Measurements from ENCODE around the gene LRFN2. TPM values are rescaled to one million over a fixed set of nuclear protein-coding genes. Genes with fewer than 3 reads are reported as not detected.

The LRFN2 gene
- total RNA-seq, 2 experiments from 2014 or later = not detected

DNA sequence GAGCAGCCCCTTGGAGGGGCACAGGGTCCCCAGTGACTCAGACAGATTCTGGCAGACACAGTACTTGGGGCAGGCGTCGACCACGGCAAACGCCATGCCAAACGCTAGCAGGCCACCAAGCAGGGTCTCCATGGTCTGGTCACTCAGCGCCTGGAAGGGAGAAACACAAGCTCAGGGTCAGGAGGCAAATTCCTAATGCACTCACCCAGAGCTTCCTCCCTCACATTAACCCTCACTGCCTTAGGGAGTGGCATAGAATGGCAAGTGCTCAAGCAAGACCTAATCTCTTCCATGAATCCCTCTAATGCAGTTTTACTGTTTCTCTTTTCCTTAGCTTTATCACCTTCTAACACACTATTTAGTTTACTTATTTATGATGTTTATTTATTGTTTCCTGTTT lies 154.2 kb downstream of the LRFN2 start:
- ChIA-PET POLR2A (no interaction called here), CTCF (no interaction called here)
- Mint-ChIP-seq H3K27me3 (peaks cover 5% of the 10 kb centered on the region), H3K4me3 (no peak overlapping the region), H3K27ac (no peak overlapping the region), H3K9me3 (no peaks in the 10 kb centered on the region), H3K36me3 (no peaks in the 10 kb centered on the region), H3K4me1 (ENCODE audit: low read depth) (no peaks in the 10 kb centered on the region)
- intact Hi-C loops (cut with micrococcal nuclease) = no loop called here
- DNase-seq = no peak

DNA sequence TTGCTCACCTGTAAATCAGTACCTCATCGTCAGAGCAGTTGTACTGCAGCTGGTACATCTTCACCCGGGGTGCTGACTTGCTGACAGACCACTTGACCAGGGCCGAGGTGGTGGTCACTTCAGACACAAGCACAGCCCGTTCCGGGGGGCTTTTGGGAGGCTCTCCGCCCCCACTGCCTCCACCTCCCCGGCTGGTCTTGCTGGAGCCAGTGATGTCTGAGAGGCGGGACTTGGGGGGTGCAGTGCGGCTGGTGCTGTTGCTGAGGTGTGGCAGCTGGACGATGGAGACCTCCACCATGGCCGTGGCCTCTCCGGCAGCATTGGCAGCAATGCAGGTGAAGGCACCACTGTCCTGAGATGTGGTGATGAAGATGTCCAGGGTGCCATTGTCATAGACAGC lies 155.5 kb downstream of the LRFN2 start:
- DNase-seq = no peak
- Mint-ChIP-seq H3K27me3 (peaks cover 1% of the 10 kb centered on the region), H3K4me3 (no peak overlapping the region), H3K27ac (no peak overlapping the region), H3K36me3 (no peaks in the 10 kb centered on the region), H3K4me1 (ENCODE audit: low read depth) (no peaks in the 10 kb centered on the region), H3K9me3 (no peaks in the 10 kb centered on the region)
- ChIA-PET CTCF (no interaction called here), POLR2A (no interaction called here)
- intact Hi-C loops (cut with micrococcal nuclease) = no loop called here

DNA sequence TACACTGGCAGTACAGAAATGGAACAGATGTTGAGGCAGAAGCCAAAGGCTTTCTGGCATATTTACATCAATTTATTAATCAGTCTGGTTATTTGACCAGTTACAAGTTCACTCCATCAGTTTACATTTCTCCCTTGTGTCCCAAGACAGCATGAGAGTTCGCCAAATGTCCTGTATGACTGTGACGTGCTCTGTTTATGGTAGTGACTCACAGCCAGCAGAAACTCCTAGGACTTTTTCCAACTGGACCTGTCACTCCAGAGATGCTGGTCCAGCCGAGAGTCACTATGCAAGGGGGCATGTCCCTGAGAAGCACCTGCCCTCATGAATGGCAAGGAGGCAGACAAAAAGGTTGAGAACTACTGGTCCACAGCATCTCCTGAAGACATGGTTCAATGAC lies 160.0 kb downstream of the LRFN2 start:
- ChIA-PET CTCF (no interaction called here), POLR2A (no interaction called here)
- no peak overlapping the region for H3K4me3 Mint-ChIP-seq
- H3K9me3 Mint-ChIP-seq = no peaks in the 10 kb centered on the region
- no peak overlapping the region for H3K27ac Mint-ChIP-seq
- H3K27me3 Mint-ChIP-seq = no peaks in the 10 kb centered on the region
- no peaks in the 10 kb centered on the region for H3K36me3 Mint-ChIP-seq
- intact Hi-C loops (cut with micrococcal nuclease) = no loop called here
- H3K4me1 Mint-ChIP-seq (ENCODE audit: low read depth) = no peaks in the 10 kb centered on the region
- DNase-seq = no peak

DNA sequence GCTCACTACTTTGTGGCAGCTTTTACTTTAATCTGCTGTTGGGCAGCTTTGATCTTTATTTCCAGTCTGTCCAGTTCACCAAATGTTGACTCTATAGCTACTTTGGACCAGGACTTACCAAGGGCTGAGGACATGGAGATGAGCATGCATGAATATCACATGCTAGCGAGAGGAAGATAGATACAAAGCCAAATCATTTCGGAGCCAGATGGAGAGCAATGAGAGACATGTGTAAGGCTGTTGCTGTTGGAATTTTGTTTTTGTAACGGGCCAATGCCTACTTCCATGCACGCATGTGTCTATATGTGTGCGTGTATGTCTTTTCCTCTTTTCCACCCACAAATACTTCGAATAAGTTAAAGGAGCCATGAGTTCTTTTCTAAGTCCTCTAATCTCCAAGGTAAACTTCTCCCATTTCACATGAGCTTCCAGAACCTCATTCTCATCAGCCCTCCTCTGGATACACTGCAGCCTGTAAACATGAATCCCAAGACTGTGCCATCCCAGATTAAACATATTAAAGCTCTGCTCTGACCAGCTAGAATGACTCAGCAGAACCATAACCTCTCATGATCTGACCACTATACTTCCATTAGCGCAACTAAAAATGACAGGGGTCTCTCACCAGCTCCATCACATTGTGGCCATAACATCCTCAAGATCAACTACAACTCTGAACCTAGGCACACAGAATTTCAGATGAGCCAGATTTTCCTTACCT lies 160.7 kb downstream of the LRFN2 start:
- CTCF ChIA-PET = no interaction called here
- intact Hi-C loops (cut with micrococcal nuclease) = no loop called here
- H3K27ac Mint-ChIP-seq = no peak overlapping the region
- DNase-seq = no peak
- no peak overlapping the region for H3K4me3 Mint-ChIP-seq
- no peaks in the 10 kb centered on the region for H3K27me3 Mint-ChIP-seq
- POLR2A ChIA-PET = no interaction called here
- H3K36me3 Mint-ChIP-seq = no peaks in the 10 kb centered on the region
- H3K4me1 Mint-ChIP-seq (ENCODE audit: low read depth) = no peaks in the 10 kb centered on the region
- no peaks in the 10 kb centered on the region for H3K9me3 Mint-ChIP-seq

DNA sequence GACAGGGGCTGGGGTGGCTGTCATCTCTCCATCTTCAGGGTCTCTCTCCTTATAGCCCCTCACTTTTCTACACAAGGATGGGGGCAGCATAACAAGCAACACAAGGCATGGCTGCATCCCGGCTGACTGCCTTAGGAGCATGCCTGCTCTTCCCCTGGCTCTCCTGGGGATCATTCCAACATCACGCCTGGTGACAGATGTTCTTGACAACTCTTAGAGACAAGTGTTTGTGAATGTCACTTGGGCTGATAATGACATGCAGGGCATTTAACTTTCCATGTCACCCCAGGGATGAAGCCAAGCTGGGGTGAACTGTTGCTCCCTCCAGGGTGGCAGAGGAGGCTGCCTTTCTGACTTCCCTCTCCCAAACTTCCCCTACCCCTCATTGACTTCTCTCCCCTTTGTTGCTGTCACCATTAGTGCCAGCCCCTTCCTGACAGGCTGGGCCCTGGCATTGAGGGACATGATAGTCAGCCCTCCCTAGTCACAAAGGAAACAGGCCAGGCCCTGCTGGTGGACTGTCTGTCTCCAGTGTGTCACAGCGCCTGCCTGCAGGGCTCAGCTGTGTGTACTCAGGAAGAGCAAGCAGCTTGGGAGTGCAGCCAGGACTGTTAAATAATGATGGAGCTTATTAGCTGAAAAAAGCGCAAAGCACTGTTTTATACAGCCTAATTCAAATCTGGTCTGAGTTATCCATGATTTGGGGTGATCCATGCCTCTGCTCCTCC lies 161.8 kb downstream of the LRFN2 start:
- Mint-ChIP-seq H3K9me3 (no peaks in the 10 kb centered on the region), H3K4me3 (no peak overlapping the region), H3K4me1 (ENCODE audit: low read depth) (no peaks in the 10 kb centered on the region), H3K36me3 (no peaks in the 10 kb centered on the region), H3K27ac (no peak overlapping the region), H3K27me3 (no peaks in the 10 kb centered on the region)
- ChIA-PET CTCF (no interaction called here), POLR2A (no interaction called here)
- no peak for DNase-seq
- intact Hi-C loops (cut with micrococcal nuclease) = no loop called here

DNA sequence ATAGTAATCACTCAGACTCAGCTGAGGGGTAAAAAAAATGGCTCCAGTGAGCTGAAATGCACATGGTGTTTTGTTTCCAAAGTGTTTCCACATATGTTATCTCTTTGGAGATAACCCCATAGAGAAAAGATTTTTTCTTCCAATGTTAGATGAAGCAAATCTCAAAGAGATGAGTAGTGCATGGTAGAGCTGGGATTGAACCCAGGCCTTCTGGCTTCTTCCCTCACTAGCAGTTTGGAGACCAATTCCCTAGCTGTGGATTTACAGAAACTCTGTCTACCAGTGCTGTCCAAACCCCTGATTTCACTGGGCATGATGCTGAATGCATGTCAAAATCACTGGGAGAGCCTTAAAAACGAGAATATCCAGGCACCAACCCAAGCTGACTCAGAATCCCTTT lies 165.1 kb downstream of the LRFN2 start:
- Mint-ChIP-seq H3K4me3 (no peak overlapping the region), H3K27me3 (peaks cover 2% of the 10 kb centered on the region), H3K27ac (no peak overlapping the region), H3K36me3 (no peaks in the 10 kb centered on the region), H3K9me3 (no peaks in the 10 kb centered on the region), H3K4me1 (ENCODE audit: low read depth) (no peaks in the 10 kb centered on the region)
- intact Hi-C loops (cut with micrococcal nuclease) = no loop called here
- POLR2A ChIA-PET = no interaction called here
- DNase-seq = no peak
- CTCF ChIA-PET = no interaction called here

DNA sequence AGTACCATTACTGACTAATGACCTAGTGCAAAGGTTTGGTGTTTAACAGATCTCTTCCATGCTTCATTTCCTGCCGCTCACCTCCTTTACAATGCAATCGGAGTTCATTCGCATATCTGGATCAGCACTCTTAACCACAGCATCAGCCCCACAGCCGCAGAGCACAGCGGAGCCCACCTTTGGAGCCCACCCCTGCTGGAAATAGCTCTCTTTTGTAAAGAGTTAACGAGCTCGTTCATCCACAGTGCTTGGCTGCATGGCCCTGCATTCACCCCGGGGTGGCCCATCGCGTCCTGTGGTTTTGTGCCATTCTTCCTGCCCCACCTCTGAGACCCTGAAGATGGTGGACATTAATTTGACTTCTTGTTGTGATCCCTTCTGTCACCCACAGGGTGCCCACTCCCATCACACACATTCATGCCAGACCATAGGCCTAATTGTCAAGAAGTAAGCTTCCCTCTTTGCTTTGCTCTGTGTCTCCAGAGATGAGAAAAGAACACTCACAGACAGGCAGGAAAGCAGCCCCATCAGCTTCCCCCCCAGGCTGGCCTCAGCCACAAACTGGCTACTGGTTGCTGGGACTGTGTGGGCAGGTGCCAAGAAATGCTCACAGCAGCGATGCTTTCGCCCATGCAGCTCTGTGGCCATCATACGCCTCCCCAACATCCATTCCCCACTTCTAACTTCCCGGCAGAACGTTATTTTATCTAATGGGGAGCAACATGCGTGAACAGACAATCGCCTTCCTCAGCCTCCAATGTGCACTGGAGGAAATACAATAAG lies 167.0 kb downstream of the LRFN2 start:
- H3K36me3 Mint-ChIP-seq = no peaks in the 10 kb centered on the region

DNA sequence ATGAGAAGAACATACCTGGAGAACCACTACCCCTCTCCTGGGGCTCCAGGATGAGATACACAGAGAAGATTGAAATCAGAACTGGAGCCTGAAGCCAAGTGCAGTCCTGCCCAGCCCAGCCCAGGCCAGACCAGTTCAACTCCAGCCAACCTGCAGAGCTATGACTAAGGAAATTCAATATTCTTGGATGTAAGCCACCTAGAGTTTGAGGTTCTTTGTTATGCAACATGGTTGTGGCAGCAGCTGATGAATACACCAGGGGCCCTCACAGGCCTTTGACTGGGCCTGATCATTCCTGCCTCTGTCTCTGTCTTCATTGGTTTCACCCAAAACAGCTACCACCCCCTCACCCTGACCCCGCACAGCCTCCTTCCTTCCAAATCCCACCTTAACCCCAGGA lies 167.8 kb downstream of the LRFN2 start:
- H3K4me1 Mint-ChIP-seq (ENCODE audit: low read depth) = no peaks in the 10 kb centered on the region
- POLR2A ChIA-PET = no interaction called here

More for the DNA sequence above, 167.0 kb downstream of the LRFN2 start:
- Mint-ChIP-seq H3K4me3 (no peak overlapping the region), H3K4me1 (ENCODE audit: low read depth) (no peaks in the 10 kb centered on the region), H3K27me3 (peaks cover 2% of the 10 kb centered on the region), H3K9me3 (no peaks in the 10 kb centered on the region), H3K27ac (no peak overlapping the region)
- CTCF ChIA-PET = no interaction called here
- POLR2A ChIA-PET = no interaction called here
- intact Hi-C loops (cut with micrococcal nuclease) = no loop called here
- DNase-seq = no peak

DNA sequence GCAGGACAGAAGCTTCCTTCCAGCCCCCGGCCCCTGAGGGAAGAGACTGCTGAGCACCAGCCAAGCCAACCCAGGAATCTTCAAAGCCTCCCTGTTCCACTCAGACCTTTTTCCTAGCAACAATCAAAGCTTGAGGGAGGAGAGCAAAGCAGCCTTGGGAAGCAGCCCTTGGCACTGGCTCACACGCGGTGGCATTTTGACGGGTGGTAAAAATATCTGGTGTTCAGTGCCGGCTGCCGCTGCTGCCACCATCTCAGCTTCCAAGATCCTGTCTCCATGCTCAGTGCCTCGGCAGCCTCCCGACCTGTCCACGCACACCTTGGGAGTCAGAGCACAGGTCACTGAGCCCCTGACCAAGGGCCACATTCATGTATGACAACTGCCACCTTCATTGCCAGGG lies 170.1 kb downstream of the LRFN2 start:
- no peaks in the 10 kb centered on the region for H3K36me3 Mint-ChIP-seq
- H3K27me3 Mint-ChIP-seq = peaks cover 2% of the 10 kb centered on the region
- no peaks in the 10 kb centered on the region for H3K9me3 Mint-ChIP-seq
- POLR2A ChIA-PET = no interaction called here
- no peaks in the 10 kb centered on the region for H3K4me1 Mint-ChIP-seq (ENCODE audit: low read depth)
- CTCF ChIA-PET = no interaction called here
- intact Hi-C loops (cut with micrococcal nuclease) = no loop called here
- H3K27ac Mint-ChIP-seq = no peak overlapping the region
- DNase-seq = no peak
- H3K4me3 Mint-ChIP-seq = no peak overlapping the region

More for the DNA sequence above, 167.8 kb downstream of the LRFN2 start:
- Mint-ChIP-seq H3K27me3 (peaks cover 2% of the 10 kb centered on the region), H3K36me3 (no peaks in the 10 kb centered on the region), H3K4me3 (no peak overlapping the region), H3K9me3 (no peaks in the 10 kb centered on the region), H3K27ac (no peak overlapping the region)
- intact Hi-C loops (cut with micrococcal nuclease) = no loop called here
- CTCF ChIA-PET = no interaction called here
- no peak for DNase-seq

DNA sequence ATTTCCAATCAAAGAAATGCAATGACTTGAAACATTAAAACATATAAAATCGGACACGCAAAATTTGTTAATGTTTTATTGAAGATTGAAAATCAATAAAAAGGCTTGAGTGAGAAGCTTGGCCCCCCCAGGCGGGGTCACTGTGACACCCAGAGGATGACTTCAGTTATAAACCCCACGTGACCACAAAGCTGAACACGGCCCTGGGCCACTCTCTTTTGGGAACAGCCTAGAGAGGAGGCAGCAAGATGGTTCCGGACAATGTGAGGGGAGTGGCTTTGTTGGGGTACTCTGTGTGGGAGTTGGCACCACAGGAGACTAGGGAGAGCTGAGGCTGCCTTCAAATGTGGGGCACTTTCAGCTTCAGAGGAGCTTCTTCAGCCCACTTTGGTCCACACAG lies 172.5 kb downstream of the LRFN2 start:
- Mint-ChIP-seq H3K4me1 (ENCODE audit: low read depth) (no peaks in the 10 kb centered on the region), H3K4me3 (no peak overlapping the region), H3K27me3 (peaks cover 3% of the 10 kb centered on the region), H3K9me3 (no peaks in the 10 kb centered on the region), H3K27ac (no peak overlapping the region), H3K36me3 (no peaks in the 10 kb centered on the region)
- CTCF ChIA-PET = no interaction called here
- DNase-seq = no peak
- POLR2A ChIA-PET = no interaction called here
- intact Hi-C loops (cut with micrococcal nuclease) = no loop called here

DNA sequence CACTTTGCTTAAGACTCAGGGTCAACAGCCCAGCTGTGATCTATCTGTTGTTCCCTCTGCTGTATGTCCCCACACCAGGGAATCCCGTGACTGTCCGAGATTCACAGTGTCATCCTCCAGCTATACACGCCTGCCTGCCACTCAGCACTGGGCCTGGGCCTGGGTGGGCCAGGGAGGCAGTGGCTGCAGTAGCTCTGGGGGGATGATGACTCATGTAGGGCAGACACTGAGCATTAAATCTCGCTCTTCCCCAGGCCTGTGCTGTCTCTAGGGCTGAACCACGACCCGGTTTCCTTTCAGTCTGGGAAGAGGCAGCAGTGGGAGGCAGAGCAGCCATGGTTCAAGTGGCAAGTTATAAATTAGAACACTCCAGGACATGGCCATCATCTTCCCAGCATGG lies 173.9 kb downstream of the LRFN2 start:
- ChIA-PET CTCF (no interaction called here), POLR2A (no interaction called here)
- Mint-ChIP-seq H3K27ac (no peak overlapping the region), H3K4me1 (ENCODE audit: low read depth) (no peaks in the 10 kb centered on the region), H3K9me3 (no peaks in the 10 kb centered on the region), H3K4me3 (no peak overlapping the region), H3K36me3 (no peaks in the 10 kb centered on the region), H3K27me3 (peaks cover 3% of the 10 kb centered on the region)
- intact Hi-C loops (cut with micrococcal nuclease) = no loop called here
- DNase-seq = no peak

DNA sequence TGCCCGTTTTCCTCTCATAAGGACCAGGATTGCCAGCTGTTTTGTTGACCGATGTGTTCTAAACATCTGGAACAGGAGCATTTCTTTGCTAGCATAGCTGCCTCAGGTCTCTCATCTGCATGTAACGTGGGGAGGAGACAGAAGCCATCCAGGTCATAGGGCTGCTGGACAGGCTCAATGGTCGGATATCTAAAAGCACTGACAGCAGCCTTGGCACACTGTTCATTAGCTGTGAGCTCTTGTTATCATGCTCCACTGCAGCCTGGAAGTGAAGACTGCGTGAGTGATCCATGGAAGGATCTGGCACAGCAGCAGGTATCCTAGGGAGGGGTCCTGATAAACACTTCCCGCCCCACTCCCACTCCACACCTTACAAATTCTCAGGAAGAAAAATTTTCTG lies 175.3 kb downstream of the LRFN2 start:
- H3K27me3 Mint-ChIP-seq = peaks cover 2% of the 10 kb centered on the region
- POLR2A ChIA-PET = no interaction called here
- H3K9me3 Mint-ChIP-seq = no peaks in the 10 kb centered on the region
- CTCF ChIA-PET = no interaction called here
- DNase-seq = no peak
- no peaks in the 10 kb centered on the region for H3K36me3 Mint-ChIP-seq
- no peaks in the 10 kb centered on the region for H3K4me1 Mint-ChIP-seq (ENCODE audit: low read depth)
- H3K27ac Mint-ChIP-seq = no peak overlapping the region
- H3K4me3 Mint-ChIP-seq = no peak overlapping the region
- intact Hi-C loops (cut with micrococcal nuclease) = no loop called here

DNA sequence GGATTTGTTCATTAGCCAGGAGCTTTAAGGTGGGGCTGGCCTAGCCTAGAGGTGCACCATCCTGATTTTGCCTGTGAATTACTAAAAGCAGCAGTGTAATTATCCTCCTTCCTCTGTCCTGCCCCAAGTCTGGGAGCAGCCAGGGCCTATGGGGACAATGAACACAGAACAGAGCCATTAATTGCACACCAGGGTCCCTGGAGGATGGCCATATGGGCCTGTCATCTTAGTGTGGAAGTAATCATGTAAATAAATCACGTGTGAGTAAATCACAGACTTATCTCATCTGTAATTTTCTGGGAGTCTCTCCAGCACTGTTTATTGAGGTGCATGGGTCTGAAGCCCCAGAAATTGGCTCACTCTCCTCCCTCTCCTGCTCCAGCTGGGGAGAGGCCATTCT lies 176.3 kb downstream of the LRFN2 start:
- H3K4me3 Mint-ChIP-seq = no peak overlapping the region
- no peak for DNase-seq
- no peaks in the 10 kb centered on the region for H3K4me1 Mint-ChIP-seq (ENCODE audit: low read depth)
- ChIA-PET POLR2A (no interaction called here), CTCF (no interaction called here)
- peaks cover 2% of the 10 kb centered on the region for H3K27me3 Mint-ChIP-seq
- no peaks in the 10 kb centered on the region for H3K36me3 Mint-ChIP-seq
- intact Hi-C loops (cut with micrococcal nuclease) = no loop called here
- no peak overlapping the region for H3K27ac Mint-ChIP-seq
- no peaks in the 10 kb centered on the region for H3K9me3 Mint-ChIP-seq
